Tibial nerve (tissue), 4 donors: Measurements from ENCODE around the gene ZNF804B. TPM values are rescaled to one million over a fixed set of nuclear protein-coding genes. Genes with fewer than 3 reads are reported as not detected.

Experiments
- DNase-seq, 2 donors: peaks; one replicate each; pipeline ENCODE4 v3.0.0-alpha.2; 2019; ENCODE audit warnings: low spot score in 2 of 2
- H3K27ac ChIP-seq, 4 donors: fragments of 200-600 bp; sonication (generic) in 3 of 4; one replicate each; pipeline ENCODE4 v1.5.1; 2017 to 2019; ENCODE audit warnings: mild to moderate bottlenecking in 1 of 4
- H3K27me3 ChIP-seq, 2 donors: fragments of 200-600 bp; sonication (generic) in 1 of 2; one replicate each; pipeline versions ENCODE4 v1.5.1 to v1.6.0; 2017 to 2019
- H3K36me3 ChIP-seq, 3 donors: fragments of 200-600 bp; sonication (generic); one replicate each; pipeline ENCODE4 v1.5.1; 2018 to 2019
- H3K4me1 ChIP-seq, 4 donors: fragments of 200-600 bp; sonication (generic) in 3 of 4; one replicate each; pipeline ENCODE4 v1.5.1; 2017 to 2019
- H3K4me3 ChIP-seq, 4 donors: fragments of 200-600 bp; sonication (generic) in 3 of 4; one replicate each; pipeline ENCODE4 v1.5.1; 2017 to 2019; ENCODE audit warnings: mild to moderate bottlenecking in 1 of 4, moderate library complexity in 1 of 4
- H3K9me3 ChIP-seq, 4 donors: fragments of 200-600 bp; sonication (generic) in 3 of 4; one replicate each; pipeline ENCODE4 v1.5.1; 2017 to 2019
- CTCF ChIP-seq, 5 experiments: fragments of 200-600 bp in 3 of 5; fragments of 450-650 bp in 2 of 5; sonication (generic) in 3 of 5; IDR thresholded peaks; one replicate each; pipeline ENCODE4 v1.5.1; 2016 to 2019; ENCODE audit warnings: antibody characterized with exemption in 5 of 5, mild to moderate bottlenecking in 3 of 5, moderate library complexity in 2 of 5
- EP300 ChIP-seq, 2 donors: sonication (generic); formaldehyde crosslinking; IDR thresholded peaks; one replicate each; pipeline ENCODE4 v1.6.1; 2017; ENCODE audit warnings: antibody characterized with exemption in 2 of 2, mild to moderate bottlenecking in 1 of 2
- POLR2A ChIP-seq, 2 donors: fragments of 450-650 bp; IDR thresholded peaks; one replicate each; pipeline ENCODE4 v1.6.1; 2017; ENCODE audit warnings: antibody characterized with exemption in 2 of 2, mild to moderate bottlenecking in 2 of 2, moderate library complexity in 2 of 2
- WGBS, 2 donors: methylation state at CpG; one replicate each; pipeline ENCODE4 v1.1.5; 2018; 5-methylcytosine and 5-hydroxymethylcytosine counted together
- total RNA-seq, 4 donors: library from RNA; depleted of rRNA; stranded (reverse); fragments of >200 nt; gene quantifications; one replicate each; pipeline ENCODE4 v1.1.0, GENCODE V29; 2016

ZNF804B gene
- total RNA-seq, 4 donors from 2014 or later = 0.21 to 0.22 TPM; not detected in 2

DNA sequence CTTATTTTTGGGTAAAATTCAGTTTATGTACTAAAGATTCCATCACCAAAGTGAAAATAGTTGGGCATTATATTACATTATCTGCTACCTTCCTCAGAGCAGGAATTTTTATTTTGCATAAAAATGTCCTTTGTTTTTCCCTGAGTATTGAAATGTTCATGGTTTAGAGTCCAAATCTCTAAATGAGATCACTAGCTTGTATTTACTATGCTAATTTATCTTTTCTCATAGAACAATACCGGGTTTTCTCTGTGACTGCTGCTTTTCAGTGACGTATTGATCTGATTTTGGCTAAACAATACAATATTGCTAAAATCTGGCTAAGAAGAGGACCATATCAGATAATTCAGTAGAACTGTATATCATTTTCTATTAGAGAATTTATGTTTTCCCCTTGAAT lies 125.6 kb downstream of the ZNF804B start:
- no peaks in the 10 kb centered on the region for H3K4me1 ChIP-seq
- H3K27me3 ChIP-seq = no peaks in the 10 kb centered on the region
- no peaks in the 10 kb centered on the region for H3K9me3 ChIP-seq
- H3K27ac ChIP-seq = no peak overlapping the region
- H3K36me3 ChIP-seq = no peaks in the 10 kb centered on the region
- DNase-seq = no peak
- WGBS, 2 donors = 43 to 45% methylated on average over 2 of the region's 2 CpGs
- no peak for TF ChIP-seq EP300 (IDR thresholded peaks at IDR 0.05)
- no peak for TF ChIP-seq POLR2A (IDR thresholded peaks at IDR 0.05)
- TF ChIP-seq CTCF (IDR thresholded peaks at IDR 0.05) = no peak
- no peak overlapping the region for H3K4me3 ChIP-seq

- Histone ChIP-seq H3K36me3 (no peaks in the 10 kb centered on the region), H3K9me3 (no peaks in the 10 kb centered on the region), H3K27ac (no peak overlapping the region), H3K4me1 (no peaks in the 10 kb centered on the region), H3K27me3 (no peaks in the 10 kb centered on the region), H3K4me3 (no peak overlapping the region)
- no peak for TF ChIP-seq EP300 (IDR thresholded peaks at IDR 0.05)
- TF ChIP-seq POLR2A (IDR thresholded peaks at IDR 0.05) = no peak
- no peak for TF ChIP-seq CTCF (IDR thresholded peaks at IDR 0.05)
- WGBS, 2 donors = 60 to 70% methylated on average over 3 of the region's 3 CpGs
- no peak for DNase-seq
These were observed 129.2 kb downstream of the ZNF804B start for GRCh38 chr7:88888684-88889083.

- Histone ChIP-seq H3K9me3 (no peaks in the 10 kb centered on the region), H3K4me1 (no peaks in the 10 kb centered on the region), H3K27ac (no peak overlapping the region), H3K36me3 (no peaks in the 10 kb centered on the region), H3K4me3 (no peak overlapping the region), H3K27me3 (no peaks in the 10 kb centered on the region)
- no peak for TF ChIP-seq CTCF (IDR thresholded peaks at IDR 0.05)
- no peak for TF ChIP-seq EP300 (IDR thresholded peaks at IDR 0.05)
- TF ChIP-seq POLR2A (IDR thresholded peaks at IDR 0.05) = no peak
- WGBS, 2 donors = 95 to 96% methylated on average over 2 of the region's 2 CpGs
- no peak for DNase-seq
These were observed 151.0 kb downstream of the ZNF804B start for GRCh38 chr7:88910516-88910915.

DNA sequence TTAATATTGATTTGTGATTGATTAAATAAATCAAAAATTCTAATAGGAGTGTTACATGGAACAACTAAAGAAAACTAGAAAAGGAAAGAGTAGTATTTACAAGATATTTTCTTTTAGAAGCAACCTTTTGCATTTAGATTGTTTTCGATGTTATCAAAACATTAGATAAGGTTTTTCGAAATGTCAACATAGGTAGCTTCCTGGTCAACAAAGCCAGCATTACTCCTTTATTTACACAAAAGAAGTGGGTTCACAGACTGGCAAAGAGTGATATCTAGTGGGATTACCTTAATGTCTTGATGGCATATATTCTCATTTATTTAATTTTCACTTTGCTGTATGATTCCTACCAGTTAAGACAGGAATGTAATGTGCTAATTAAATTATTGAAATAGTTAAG lies 153.4 kb downstream of the ZNF804B start:
- H3K9me3 ChIP-seq = no peaks in the 10 kb centered on the region
- H3K4me1 ChIP-seq = no peaks in the 10 kb centered on the region
- no peak overlapping the region for H3K4me3 ChIP-seq
- H3K27ac ChIP-seq = no peak overlapping the region
- H3K27me3 ChIP-seq = no peaks in the 10 kb centered on the region
- no peak for TF ChIP-seq POLR2A (IDR thresholded peaks at IDR 0.05)
- TF ChIP-seq EP300 (IDR thresholded peaks at IDR 0.05) = no peak
- no peak for TF ChIP-seq CTCF (IDR thresholded peaks at IDR 0.05)
- no peaks in the 10 kb centered on the region for H3K36me3 ChIP-seq
- 85 to 97% methylated on average over 2 of the region's 2 CpGs for WGBS, 2 donors
- DNase-seq = no peak

GRCh38 chr7:88915615-88916014 lies 156.1 kb downstream of the ZNF804B start:
- Histone ChIP-seq H3K36me3 (no peaks in the 10 kb centered on the region), H3K4me3 (no peak overlapping the region), H3K4me1 (no peaks in the 10 kb centered on the region), H3K9me3 (no peaks in the 10 kb centered on the region), H3K27ac (no peak overlapping the region), H3K27me3 (no peaks in the 10 kb centered on the region)
- TF ChIP-seq EP300 (IDR thresholded peaks at IDR 0.05) (no peak), CTCF (IDR thresholded peaks at IDR 0.05) (no peak), POLR2A (IDR thresholded peaks at IDR 0.05) (no peak)
- DNase-seq = no peak
